ENCODE data around the gene PTBP1.

PTBP1 gene

DNA sequence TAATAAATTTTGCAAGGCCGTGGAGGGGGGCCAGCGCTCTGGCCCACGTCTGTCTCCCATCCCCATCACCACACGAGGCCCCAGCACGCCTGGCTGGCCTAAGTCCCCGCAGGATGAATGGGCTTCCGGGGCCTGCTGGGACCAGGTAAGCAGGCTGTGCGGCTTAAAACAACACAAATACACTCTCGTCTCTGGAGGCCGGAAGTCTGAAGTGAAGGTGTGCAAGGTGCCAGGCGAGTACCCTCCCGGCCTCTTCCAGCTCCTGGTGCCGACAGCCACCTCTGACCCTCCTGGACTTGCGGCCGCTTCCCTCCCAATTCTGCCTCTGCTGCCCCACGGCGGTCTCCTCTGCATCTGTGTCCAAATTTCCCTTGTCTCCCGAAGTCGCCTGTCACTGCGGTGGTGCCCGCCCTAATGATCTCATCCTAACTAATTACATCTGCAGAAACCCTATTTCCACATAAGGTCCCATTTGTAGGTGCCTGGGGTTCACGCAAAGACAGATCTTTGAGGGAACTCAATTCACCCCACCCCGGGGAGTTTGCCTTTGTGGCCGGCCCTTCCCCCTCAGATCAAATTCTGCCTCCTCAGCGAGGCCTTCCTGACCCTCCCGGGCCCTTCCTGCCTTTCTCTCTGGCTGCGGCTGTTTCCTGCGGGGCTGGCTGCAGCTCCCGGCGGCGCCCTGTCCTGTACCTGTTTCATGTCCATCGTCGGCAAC, 8.1 kb upstream of the PTBP1 start:
- H3K4me3 ChIP-seq (ENCODE audit: low read depth, low read length) = no peak overlapping the region
- TF ChIP-seq, protein P1, sequence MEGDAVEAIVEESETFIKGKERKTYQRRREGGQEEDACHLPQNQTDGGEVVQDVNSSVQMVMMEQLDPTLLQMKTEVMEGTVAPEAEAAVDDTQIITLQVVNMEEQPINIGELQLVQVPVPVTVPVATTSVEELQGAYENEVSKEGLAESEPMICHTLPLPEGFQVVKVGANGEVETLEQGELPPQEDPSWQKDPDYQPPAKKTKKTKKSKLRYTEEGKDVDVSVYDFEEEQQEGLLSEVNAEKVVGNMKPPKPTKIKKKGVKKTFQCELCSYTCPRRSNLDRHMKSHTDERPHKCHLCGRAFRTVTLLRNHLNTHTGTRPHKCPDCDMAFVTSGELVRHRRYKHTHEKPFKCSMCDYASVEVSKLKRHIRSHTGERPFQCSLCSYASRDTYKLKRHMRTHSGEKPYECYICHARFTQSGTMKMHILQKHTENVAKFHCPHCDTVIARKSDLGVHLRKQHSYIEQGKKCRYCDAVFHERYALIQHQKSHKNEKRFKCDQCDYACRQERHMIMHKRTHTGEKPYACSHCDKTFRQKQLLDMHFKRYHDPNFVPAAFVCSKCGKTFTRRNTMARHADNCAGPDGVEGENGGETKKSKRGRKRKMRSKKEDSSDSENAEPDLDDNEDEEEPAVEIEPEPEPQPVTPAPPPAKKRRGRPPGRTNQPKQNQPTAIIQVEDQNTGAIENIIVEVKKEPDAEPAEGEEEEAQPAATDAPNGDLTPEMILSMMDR (IDR thresholded peaks at IDR 0.05; ENCODE audit: low read depth, low read length, missing control alignments) = no peak
- in situ Hi-C loops (cut with HindIII; ENCODE audit: low sequenced_read_pairs) = no loop called here
- DNase-seq (ENCODE audit: low read depth) = no peak

DNA sequence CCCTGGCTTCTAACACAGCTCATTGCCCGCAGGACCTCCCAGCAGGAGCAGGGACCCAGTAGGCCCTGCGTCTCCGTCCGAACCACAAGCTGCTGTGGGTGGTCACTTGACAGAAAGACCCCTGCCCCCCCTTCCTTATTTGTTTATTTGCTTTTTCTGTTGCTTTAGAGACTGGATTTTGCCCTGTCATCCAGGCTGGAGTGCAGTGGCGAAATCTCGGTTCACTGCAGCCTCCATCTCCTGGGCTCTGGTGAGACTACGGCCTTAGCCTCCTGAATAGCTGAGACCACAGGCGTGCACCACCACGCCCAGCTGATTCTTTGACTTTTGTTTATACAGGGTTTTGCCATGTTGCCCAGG, 7.6 kb upstream of the PTBP1 start:
- no peak overlapping the region for H3K4me3 ChIP-seq (ENCODE audit: low read depth, low read length)
- DNase-seq (ENCODE audit: low read depth) = no peak
- TF ChIP-seq, protein P1 (IDR thresholded peaks at IDR 0.05; ENCODE audit: low read depth, low read length, missing control alignments) = no peak
- in situ Hi-C loops (cut with HindIII; ENCODE audit: low sequenced_read_pairs) = no loop called here

DNA sequence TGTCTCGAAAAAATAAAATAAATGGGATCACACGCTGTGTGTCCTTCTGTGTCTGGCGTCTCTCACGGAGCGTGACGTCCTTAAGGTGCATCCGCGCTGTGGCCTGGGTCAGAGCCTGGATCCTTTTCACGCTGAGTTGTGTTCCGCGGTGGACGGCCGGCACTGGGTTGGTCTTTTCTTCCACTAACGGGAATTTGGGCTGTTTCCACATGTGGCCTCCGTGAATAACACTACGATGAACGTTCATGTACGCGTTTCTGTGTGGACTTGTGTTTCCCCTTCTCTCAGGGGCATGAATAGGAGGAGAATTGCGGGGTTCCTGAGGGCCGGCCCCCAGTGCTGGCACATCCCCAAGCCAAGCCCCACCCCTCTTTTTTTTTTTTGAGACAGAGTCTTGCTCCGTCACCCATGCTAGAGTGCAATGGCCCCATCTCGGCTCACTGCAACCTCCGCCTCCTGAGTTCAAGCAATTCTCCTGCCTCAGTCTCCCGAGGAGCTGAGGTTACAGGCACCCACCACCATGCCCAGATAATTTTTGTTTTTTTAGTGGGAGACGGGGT, 6.2 kb upstream of the PTBP1 start:
- H3K4me3 ChIP-seq (ENCODE audit: low read depth, low read length) = no peak overlapping the region
- TF ChIP-seq, protein P1 (IDR thresholded peaks at IDR 0.05; ENCODE audit: low read depth, low read length, missing control alignments) = no peak
- DNase-seq (ENCODE audit: low read depth) = no peak
- in situ Hi-C loops (cut with HindIII; ENCODE audit: low sequenced_read_pairs) = no loop called here

DNA sequence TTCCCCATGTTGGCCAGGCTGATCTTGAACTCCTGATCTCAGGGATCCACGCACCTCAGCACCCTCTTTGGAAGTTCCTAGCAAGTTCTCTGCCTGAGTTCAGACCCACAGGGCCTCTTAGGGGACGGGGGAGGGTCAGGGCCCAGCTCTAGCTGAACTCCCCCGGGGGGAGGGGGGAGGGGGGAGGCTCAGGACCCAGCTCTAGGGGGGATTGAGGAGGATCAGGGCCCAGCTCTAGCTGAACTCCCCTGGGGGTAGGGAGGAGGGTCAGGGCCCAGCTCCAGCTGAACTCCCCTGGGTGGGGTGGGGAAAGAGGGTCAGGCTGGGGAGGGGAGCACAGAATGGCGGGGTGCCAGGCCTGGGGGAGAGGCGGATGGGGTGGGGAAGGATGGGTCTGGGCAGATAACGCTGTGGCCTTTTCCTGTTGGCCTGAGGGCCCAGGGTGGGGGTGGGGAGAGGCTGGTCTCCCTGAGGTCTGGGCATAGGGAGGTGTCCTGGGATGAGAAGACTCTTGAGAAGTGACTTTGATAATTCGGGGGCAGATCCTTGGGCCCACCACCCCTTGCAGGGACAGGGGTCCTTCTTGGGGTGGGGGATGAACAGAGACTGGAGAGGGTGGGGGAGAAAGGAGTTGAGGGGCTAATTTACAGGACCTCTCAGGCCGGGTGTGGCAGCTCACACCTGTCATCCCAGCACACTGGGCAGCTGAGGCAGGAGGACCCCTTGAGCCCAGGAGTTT, 5.5 kb upstream of the PTBP1 start:
- in situ Hi-C loops (cut with HindIII; ENCODE audit: low sequenced_read_pairs) = no loop called here
- TF ChIP-seq, protein P1 (IDR thresholded peaks at IDR 0.05; ENCODE audit: low read depth, low read length, missing control alignments) = no peak
- DNase-seq (ENCODE audit: low read depth) = no peak

DNA sequence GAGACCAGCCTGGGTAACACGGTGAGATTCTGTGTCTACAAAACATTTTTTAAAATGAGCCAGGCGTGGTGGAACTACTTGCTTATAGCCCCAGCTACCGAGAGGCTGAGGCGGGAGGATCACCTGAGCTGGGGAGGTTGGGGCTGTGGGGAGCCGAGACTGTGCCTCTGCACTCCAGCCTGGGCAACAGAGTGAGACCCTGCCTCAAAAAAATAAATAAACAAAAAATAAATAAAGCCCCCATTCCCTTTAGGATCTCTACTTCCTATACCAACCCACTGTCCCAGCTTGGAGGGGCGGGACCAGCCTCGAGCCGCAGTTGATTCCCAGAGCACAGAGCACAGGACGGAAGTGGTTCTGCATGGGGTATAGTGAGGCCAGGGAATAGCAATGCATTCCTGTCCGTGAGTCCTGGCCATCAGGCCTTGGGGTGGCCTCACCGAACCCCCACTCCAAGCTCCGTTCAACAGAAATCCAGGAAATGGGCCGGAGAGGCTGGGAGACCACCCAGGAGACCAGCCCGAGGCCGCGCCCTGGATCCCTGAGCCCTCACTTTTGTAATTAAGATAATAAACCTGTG, 4.9 kb upstream of the PTBP1 start:
- no peak for DNase-seq (ENCODE audit: low read depth)
- in situ Hi-C loops (cut with HindIII; ENCODE audit: low sequenced_read_pairs) = no loop called here
- H3K4me3 ChIP-seq (ENCODE audit: low read depth, low read length) = no peak overlapping the region
- TF ChIP-seq, protein P1 (IDR thresholded peaks at IDR 0.05; ENCODE audit: low read depth, low read length, missing control alignments) = no peak

More for the DNA sequence above, 5.5 kb upstream of the PTBP1 start:
- no peak overlapping the region for H3K4me3 ChIP-seq (ENCODE audit: low read depth, low read length)

DNA sequence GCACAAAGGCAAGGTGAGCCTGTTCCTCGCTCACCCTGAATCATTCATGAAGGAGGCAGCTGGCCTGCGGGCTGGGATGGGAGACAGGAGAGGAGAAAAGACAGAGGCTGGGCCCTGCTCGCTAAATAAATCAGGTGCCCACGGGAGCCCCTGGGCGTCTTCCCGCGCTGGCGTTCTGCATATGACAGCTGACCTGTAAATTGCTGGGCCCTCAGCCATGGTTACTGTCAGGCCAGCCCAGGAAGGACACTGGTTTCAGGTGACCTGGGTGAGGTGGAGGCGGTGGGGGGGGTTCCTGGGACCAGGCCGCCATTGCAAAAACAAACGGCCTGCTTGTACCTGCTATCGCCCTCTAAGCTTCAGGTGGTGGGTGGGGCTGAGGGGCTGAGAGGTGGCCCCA, 3.4 kb upstream of the PTBP1 start:
- TF ChIP-seq, protein P1 (IDR thresholded peaks at IDR 0.05; ENCODE audit: low read depth, low read length, missing control alignments) = no peak
- in situ Hi-C loops (cut with HindIII; ENCODE audit: low sequenced_read_pairs) = no loop called here
- no peak for DNase-seq (ENCODE audit: low read depth)
- no peak overlapping the region for H3K4me3 ChIP-seq (ENCODE audit: low read depth, low read length)

All from astrocyte of the cerebellum (primary cell).